Fibroblast of skin of left biceps (primary cell): ENCODE results near the gene OR2T11.
"Not testable (repeated sequence)": the region's sequence is repeated elsewhere in the genome, so short reads cannot be mapped to it uniquely, and the experiment has no call there.

ENCODE experiments used
- DNase-seq, 2 experiments: peaks; one replicate each; pipeline ENCODE4 v3.0.0-alpha.2; 2013; ENCODE audit warnings: low read depth in 2 of 2

OR2T11 gene

DNA sequence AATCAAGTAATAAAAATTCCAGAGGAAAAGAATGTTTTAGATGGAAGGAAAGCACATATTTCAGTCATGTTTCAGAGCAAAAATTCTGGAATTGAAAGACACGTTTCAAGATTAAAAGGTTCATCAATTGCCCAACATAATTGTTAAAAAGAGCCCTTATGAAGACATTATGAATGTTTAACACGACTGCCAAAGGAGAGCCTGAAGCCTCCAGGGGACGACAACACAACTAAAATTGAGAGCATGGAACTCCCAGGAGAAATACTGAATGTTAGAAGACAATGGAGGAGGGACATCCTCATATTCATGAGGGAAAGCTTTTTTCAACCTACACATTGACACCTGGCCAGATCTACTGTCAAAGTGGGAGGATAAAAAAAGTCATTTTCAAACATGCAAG lies 16.0 kb downstream of the OR2T11 start:
- no peak for DNase-seq

DNA sequence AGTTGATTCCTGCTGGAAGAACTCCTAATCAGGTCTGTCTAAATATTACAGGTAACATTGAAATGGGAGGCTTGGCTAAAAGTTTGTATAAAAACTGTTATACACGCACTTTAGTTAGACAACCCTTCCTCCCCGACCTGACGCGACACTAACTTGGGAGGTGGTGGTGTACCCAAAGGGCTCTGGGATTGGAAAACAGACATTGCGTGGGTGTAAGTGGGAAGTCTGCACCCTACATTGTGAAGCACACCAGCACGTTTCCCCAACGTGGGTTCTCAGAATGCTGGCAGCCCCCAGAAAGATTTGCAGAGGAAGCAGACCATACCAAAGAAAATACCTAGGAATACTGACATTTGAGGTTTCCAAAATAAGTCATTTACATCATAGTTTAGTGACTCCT lies 16.8 kb downstream of the OR2T11 start:
- no peak for DNase-seq

DNA sequence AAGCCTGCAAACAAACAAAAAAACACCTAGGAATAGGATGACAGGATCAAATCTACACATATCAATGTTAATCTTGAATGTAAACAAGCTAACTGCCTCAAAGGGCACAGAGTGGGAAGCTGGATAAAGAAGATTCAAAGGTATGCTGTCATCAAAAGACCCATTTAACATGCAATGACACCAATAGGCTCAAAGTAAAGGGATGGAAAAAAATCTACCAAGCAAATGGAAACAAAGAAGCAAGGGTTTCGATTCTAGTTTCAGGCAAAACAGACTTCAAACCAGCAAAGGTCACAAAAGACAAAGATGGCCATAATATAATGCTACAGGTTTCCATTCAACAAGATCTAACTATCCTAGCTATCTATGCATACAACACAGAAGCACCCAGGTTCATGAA lies 21.1 kb downstream of the OR2T11 start:
- DNase-seq, result no peak

DNA sequence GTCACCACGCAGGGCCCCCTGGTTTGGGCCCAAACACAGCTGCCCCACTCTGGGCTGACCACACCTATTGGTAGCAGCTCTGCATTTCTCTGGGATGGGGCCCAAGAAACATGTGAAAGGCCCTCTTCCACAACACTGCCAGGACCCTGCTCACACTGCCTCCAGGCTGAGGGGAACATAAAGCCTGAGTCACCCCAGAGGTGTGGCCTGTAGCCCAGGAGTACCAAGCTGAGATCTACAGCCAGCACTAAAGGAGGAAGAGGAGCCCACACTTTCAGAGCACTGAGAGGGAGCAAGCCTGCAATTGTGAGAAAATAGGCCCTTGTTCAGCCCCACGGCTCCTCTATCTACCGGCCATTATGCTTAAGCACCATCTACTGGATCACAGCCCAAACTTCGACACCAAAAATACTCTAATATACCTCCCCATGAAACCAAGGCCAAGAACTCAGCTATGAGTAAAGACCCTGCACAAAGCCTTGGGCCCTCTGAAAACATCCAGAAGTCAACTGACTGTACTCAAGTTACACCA lies 22.9 kb downstream of the OR2T11 start:
- no peak for DNase-seq

DNA sequence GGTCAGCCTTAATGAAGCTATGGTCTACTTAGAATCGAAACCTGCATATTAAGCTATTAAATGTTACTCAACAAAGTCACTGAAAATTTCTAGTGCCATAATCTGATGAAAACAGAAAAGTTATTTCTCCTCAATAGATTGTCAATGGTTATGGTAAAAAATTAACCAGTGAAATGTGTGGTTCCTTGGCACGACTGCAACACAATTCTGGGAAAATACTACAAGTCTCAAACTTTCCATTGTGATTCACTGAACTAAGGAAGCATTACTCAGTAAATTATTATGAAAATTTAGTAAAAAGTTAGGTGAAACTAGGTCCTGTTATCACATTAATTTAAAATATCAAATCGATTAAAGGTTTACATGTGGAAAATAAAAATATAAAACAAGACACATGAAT lies 24.6 kb downstream of the OR2T11 start:
- DNase-seq, result no peak

DNA sequence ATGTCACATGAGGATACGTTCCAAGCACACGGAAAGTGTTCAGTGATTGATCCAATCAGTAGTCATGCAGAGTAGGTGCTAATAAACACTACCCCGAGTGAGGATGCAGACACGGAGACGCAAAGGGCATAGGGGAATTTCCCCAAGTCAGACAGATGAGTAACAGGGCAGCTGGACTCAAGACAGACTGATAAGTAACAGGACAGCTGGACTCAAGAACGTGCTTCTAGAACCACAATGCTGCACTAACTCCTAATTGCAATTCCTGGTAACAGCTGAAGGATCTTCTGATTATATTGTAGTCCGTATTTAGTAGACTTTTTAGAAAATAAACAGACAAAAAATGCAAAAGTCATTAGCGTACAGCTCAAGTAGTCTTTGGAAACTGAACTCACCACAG lies 35.5 kb downstream of the OR2T11 start:
- DNase-seq, result no peak

DNA sequence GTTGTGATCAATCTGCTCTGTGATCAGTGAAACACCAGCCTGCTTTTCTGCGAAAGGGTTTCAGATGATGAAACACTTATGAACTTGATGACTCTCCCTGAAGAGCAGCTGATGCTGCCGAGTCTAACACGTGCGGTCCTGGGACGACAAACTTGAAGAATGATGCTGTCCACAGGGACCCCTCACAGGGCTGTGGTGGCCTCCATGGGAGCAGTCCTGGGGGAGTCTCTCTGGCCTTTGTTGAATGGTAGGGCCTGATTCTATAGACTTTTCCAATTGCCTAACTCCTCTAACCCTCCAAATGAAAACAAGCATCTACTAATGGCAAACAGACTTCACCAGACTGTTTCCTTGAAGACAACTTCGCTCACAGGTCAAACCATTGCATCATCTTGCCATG lies 37.3 kb downstream of the OR2T11 start, which contains the start of gene OR2T10:
Gene OR2T10 (minus strand): TSS at position 112 of the 400 bp plus-strand sequence. CDS start 3,932 bp downstream, outside the sequence.
- DNase-seq, result no peak

DNA sequence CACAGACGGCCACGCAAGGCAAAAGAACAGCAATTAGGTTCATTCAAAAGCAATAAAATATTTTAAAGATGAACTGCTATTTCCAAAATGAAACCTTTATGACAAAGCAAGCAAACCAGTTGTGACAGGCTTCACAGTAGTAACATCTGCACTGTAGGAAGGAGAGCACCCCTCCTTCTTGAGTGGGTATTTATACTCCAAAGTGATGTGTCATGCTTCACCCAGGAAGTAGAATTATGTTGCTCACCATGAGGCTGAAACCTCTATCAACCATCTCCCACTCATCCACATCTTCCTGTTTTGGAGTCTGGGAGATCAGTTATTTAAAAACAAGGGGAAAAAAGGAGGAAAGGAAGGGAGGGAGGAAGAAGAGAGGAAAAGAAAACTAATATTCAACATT lies 38.3 kb downstream of the OR2T11 start:
- no peak for DNase-seq

DNA sequence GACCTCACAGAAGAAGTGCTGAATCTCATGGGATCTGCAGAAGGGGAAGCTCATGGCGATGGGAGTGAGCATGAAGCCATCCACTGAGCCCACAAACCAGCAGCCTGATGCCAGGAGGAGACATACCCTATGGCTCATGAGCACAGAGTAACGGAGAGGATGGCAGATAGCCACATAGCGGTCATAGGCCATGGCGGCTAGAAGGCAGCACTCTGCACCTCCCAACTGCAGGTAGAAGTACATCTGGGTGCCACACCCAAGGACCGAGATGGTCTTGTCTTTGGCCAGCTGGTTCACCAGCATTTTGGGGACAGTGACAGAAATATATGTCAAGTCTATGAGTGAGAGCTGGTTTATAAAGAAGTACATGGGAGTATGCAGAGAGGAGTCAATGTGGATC lies 41.7 kb downstream of the OR2T11 start:
- DNase-seq, result no peak

DNA sequence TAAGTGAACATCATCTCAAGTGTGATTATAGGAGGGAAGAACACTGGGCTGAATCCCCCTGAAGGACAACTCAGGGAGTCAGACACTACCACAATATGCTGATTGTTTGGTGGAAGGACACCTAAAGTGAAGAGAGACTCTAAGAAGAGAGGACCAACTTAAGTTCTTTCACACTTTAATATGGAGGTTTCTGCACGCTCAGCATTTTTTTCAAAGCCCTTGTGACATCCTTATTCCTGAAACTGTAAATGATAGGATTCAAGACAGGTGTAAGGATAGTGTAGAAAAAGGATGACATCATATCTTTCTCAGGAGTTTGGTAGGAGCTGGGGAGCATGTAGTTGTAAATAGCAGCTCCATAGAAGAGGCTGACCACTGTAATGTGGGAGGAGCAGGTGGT lies 42.2 kb downstream of the OR2T11 start:
- no peak for DNase-seq

DNA sequence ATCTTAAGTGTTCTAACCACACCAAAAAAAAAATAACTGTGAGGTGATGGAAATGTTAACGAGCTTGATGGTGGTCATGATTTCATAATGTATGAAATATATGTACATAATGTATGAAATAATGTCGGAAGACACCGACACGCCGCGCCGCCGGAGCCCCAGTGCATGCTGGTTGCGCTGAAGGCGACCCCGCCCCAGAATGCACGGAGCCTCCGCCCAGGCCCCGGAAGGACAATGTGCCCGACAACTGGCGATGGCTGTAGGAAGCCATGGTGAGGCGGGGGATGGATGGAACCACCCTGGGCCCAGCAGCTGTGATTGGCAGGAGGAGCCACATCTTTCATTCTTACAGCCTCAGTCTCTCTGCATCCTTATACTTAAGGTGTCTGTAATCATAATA lies 44.8 kb downstream of the OR2T11 start:
- no peak for DNase-seq

DNA sequence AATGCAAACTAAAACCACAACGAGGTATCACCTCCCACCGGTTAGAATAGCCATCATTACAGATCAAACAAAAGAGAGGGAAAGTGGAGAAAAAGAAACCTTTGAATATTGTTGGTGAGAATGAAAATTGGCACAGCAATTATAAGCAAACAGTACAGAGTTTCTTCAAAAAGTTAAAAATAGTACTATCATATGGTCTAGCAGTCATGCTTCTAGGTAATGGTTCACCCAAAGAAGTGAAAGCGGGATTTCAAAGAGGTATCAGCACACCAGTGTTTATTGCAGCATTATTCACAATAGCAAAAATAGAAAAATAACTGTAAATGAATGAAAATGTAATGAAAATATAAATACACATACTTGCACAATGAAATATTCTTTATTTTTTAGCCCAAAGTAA lies 45.6 kb downstream of the OR2T11 start:
- DNase-seq, result no peak

DNA sequence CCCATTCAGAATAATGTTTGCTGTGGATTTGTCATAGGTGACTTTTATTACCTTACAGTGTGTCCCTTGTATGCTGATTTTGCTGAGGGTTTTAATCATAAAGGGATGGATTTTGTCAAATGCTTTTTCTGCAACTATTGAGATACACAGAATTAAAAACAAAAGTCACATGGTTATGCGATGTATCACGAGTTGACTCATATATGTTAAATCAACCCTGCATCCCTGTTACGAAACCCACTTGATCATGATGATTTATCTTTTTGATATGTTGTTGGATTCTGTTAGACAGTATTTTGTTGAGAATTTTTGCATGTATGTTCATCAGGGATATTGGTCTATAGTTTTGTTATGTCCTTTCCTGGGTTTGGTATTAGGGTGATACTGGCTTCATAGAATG lies 49.6 kb downstream of the OR2T11 start:
- DNase-seq, result no peak

DNA sequence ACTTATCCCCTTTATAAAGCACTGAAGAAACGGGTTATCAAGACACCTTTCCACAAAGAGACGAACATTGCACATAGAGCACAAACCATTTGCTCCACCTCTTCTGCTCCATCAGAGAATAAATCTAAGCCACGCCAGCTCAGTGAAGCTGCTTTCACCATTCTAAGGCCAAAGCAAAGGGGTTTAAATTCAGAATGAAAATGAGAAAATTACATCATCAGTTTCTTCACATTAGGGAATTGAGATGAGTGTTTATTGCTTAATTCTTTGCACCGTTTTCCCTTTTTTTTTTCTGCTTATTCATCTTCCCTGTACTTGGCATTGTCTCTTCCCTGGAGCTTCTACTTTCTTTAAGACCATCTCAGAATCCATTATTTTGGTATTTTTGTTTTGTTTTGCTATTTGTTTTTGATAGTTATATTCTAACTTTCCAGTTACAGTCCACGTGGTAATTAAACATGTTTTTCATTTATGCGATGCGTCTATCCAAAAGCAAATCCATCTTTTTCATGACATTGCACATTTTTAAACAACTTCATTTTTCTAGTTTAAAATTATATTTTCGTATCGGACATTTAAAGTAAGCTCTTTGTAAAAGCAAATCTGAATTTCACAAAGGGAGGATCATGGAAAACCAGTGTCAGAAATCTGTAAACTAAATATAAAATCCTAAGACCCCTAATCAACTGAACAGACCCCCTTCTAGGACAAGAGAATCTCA lies 58.5 kb downstream of the OR2T11 start:
- no peak for DNase-seq

DNA sequence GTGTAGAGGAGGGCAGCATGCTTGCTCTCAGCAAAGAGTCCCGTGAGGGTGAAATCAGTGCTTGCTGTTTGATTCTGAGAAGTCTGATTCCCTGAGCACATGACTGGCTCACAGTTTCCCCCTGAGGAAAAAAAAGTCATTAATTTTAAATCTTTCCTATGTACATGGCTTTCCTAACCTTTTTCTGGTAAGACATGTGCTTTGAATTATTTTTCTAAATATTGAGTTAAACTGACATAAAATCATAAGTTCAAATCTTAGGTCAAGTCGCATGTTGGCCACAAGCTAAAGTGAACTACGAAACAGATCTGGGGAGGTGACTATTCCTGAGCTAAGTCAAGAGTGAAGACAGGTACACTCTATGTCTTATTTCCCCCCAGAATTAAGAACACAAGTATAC lies 60.2 kb downstream of the OR2T11 start, which contains the start of gene OR2T34:
Gene OR2T34 (minus strand): TSS at position 101 of the 400 bp plus-strand sequence. CDS start 0 bp downstream, at position 101.
- DNase-seq, result not testable (repeated sequence)

DNA sequence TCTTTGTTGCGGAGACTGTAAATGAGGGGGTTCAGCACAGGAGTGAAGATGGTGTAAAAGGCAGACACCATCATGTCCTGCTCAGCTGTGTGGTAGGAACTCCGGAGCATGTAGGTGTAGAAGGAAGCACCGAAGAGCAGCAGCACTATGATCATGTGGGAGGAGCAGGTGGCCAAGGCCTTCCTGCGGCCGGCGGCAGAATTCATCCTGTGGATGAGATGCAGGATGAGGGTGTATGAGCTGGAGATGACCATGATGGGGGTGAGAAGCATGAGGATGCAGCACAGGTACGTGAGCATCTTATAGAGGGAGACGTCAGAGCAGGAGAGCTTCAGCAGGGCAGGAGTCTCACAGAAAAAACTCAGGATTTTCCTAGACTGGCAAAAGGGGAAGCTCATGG lies 61.0 kb downstream of the OR2T11 start:
- not testable (repeated sequence) for DNase-seq
